Activated T-cell treated with anti-CD3 and anti-CD28 coated beads, Interleukin-2, amount 50 U/mL, for 4 hours (primary cell): ENCODE data around the gene ADRM1. TPM values are rescaled to one million over a fixed set of nuclear protein-coding genes. Genes with fewer than 3 reads are reported as not detected.

Experiments used
- ATAC-seq, 2 donors: fragments of 200-7000 bp; cut with Tn5 transposase; one replicate each; pipeline ENCODE4 v1.10.0; 2021
- DNase-seq: peaks from one replicate; pipeline ENCODE4 v3.0.0-alpha.2; 2020
- H3K27me3 Mint-ChIP-seq: one replicate; pipeline ENCODE4 v1.8.0; 2021; ENCODE audit warnings: low read depth, mixed read lengths
- H3K36me3 Mint-ChIP-seq: one replicate; pipeline ENCODE4 v1.8.0; 2022; ENCODE audit warnings: mixed read lengths; ENCODE audit not compliant: insufficient read depth
- H3K4me1 Mint-ChIP-seq: one replicate; pipeline ENCODE4 v1.8.0; 2021; ENCODE audit warnings: low read depth, mixed read lengths
- H3K4me3 Mint-ChIP-seq: one replicate; pipeline ENCODE4 v1.8.0; 2021; ENCODE audit warnings: mild to moderate bottlenecking, moderate library complexity, mixed read lengths
- H3K9me3 Mint-ChIP-seq: one replicate; pipeline ENCODE4 v1.8.0; 2021; ENCODE audit warnings: mixed read lengths
- total RNA-seq, 3 donors: library from RNA; stranded (reverse); gene quantifications; one replicate each; pipeline ENCODE4 v1.2.1, GENCODE V29; 2021

Gene ADRM1
- total RNA-seq, 3 donors from 2014 or later = 259 to 285 (median 274) TPM

DNA sequence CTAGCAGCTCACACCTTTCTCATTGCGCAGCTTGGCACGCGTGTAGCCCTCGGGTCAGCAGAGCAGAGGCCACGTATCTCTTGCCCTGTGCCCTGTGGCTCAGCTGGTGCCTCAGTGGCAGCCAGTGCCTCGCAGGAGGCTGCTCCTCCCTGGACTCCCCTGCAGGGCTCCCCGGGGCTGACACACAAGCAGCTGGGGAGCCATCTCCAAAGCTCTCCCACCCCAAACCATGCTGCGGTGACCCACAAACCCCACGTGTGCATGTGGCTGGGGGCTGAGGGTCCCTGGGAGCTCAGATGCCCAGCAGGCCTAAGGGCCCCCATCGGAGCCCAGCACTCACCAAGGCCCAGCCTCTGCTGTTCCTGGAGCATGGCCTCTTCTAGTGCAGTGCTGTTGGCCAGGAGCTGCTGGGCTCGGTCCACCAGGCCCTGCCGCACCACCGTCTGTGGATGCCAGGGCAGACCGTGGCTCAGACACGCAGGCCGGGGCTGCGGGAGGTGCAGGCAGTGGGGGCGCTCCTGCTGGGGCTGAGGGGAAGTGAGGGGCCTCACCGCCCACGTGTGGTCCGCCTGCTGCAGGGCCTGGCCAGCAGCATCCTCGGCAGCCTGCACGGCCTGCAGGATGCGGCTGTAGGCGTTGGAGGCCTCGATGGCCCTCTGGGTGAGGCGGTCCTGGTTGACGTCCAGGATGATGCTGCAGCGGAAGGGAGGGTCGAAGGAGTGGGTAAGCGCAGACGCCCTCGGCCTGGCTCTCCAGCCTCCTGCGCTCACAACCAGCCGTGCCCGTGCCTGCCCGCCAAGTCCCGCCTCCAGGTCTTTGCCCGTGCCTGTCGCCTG lies 13.8 kb downstream of the ADRM1 start:
- DNase-seq (no peak), ATAC-seq (no peak)
- Mint-ChIP-seq H3K27me3 (no peaks in the 10 kb centered on the region), H3K36me3 (no peaks in the 10 kb centered on the region), H3K9me3 (no peaks in the 10 kb centered on the region), H3K4me1 (no peaks in the 10 kb centered on the region), H3K4me3 (no peak overlapping the region)

DNA sequence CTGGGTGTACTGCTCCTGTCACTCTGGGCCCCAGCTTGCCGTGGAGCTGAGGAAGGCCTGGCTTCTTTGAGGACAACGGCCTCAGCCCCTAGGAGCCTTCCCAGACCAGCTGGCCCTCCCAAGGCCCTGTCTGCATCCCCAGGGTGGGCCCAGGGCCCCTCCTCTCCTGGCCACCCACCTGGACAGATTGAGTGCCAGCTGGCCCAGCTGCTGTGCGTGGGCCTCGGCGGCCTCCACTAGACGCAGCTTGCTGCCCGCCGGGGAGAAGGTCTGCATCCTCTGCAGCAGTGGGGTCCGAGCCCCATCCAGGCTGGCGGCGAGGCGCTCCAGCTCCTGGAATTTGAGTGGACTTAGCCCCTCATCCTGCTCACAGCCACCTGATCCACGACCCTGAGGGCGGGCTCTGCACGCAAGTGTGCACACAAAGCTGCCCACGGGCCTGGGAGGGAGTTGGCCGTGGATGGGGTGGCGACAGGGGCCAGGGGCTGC lies 14.4 kb downstream of the ADRM1 start:
- ATAC-seq (no peak), DNase-seq (no peak)
- no peaks in the 10 kb centered on the region for H3K9me3 Mint-ChIP-seq
- H3K4me1 Mint-ChIP-seq = no peaks in the 10 kb centered on the region
- no peaks in the 10 kb centered on the region for H3K27me3 Mint-ChIP-seq
- H3K36me3 Mint-ChIP-seq = no peaks in the 10 kb centered on the region
- no peak overlapping the region for H3K4me3 Mint-ChIP-seq

DNA sequence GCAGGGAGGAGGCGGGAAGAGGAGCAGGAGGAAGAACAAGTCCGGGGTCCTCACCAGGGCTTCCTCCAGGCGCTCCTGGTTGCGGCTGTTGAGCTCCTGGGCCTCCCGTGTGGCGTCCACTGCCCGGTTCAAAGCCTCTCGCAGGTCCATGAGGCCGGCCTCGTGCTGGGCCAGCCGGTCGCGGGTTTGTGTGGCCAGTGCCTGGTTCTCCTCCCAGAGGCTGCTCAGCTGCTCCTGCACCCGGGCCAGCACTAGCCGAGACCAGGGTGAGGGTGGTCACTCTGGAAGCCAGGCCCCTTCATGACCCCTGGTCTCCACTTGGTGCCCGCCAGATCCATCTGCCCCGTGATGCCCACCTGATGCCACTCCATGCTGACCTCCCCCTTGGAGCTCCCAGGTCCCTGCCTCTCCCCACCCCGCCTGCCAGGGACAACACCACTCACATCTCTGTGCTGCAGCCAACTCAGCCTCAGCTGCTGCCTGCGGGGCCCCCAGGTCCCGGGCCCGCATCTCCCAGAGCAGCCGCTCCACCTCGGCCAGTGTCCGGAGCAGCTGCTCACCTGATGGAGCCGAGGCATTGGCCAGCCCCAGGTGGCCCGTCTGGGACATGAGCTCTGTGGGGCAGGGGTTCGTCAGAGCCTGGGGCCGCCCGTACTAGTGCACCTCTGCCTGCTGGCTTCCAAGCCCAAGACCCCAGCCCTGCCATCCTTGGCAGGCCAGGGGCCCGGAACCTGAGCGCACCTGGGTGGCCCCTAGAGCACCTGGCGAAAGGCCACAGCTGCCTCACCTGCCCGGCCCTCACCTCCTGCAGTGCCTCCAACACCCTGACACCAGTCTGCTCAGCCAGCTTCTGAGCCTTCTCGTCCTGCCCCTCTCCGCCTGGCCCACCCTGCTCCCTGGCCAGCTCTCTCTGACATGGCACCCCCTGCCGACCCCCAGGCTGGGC lies 15.9 kb downstream of the ADRM1 start:
- H3K4me1 Mint-ChIP-seq = no peaks in the 10 kb centered on the region
- H3K36me3 Mint-ChIP-seq = no peaks in the 10 kb centered on the region
- no peak overlapping the region for H3K4me3 Mint-ChIP-seq
- ATAC-seq (no peak), DNase-seq (no peak)
- H3K9me3 Mint-ChIP-seq = no peaks in the 10 kb centered on the region
- H3K27me3 Mint-ChIP-seq = no peaks in the 10 kb centered on the region

DNA sequence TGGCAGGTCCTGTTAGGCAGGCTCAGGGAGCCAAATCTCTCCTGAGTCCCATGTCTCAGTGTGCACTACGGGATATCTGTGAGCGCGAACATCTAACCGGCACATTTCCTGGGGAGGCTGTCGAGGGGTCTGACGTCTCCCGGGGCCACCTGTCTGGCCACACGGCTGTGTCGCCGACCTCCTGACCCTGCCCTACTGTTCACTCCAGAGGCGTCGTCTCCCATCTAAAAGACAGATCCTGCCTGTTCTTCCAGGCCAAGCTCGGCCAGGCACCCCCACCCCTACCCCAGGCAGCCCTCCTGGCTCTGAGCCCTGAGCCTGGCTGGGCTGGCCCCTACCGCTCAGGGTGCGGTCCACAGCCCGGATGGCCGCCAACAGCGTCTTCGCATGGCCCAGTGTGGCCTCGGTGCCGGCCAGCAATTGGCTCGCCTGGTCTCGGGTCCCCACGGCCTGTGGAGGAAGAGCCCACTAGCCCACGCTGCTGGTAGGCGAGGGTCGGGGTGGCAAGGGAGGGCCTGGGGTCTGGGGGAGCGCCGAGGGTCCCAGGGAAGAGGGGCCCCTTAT lies 16.6 kb downstream of the ADRM1 start:
- no peak for DNase-seq
- Mint-ChIP-seq H3K36me3 (no peaks in the 10 kb centered on the region), H3K4me3 (no peak overlapping the region), H3K9me3 (no peaks in the 10 kb centered on the region), H3K4me1 (no peaks in the 10 kb centered on the region), H3K27me3 (no peaks in the 10 kb centered on the region)
- ATAC-seq = no peak

DNA sequence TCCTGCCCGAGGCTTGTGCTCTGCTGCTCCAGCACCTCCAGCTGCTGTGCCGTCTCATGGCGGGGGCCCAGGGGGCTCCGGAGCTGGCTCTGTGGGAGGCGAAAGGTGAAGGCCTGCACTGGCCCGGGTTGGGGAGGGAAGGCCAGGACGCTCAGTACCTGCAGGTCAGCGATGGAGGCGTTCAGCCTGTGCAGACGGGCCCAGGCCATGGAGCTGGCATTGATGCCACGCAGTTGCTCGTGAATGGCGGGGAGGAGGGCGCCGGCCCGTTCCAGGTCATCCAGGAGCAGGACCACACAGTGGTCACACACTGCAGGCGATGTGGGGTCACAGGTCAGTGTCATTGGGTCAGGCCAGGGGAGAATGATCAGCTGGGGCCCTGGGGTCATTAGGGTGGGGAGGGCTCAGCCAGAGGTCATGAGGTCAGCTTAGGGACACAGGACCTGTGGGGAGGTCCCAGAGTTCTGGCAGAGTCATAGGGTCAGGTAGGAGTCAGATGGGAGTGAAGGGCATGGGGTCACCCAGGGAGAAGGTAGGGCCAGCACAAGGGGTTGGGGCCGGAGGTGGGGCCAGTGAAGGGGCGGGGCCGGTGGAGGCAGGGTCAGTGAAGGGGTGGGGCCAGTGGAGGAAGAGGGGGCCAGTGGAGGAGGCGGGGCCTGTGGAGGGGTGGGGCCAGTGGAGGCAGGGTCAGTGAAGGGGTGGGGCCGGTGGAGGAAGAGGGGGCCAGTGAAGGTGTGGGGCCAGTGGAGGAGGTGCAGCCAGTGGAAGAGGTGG lies 18.0 kb downstream of the ADRM1 start:
- no peak for ATAC-seq
- Mint-ChIP-seq H3K36me3 (no peaks in the 10 kb centered on the region), H3K4me3 (no peak overlapping the region), H3K4me1 (no peaks in the 10 kb centered on the region), H3K27me3 (no peaks in the 10 kb centered on the region), H3K9me3 (no peaks in the 10 kb centered on the region)
- DNase-seq = no peak

DNA sequence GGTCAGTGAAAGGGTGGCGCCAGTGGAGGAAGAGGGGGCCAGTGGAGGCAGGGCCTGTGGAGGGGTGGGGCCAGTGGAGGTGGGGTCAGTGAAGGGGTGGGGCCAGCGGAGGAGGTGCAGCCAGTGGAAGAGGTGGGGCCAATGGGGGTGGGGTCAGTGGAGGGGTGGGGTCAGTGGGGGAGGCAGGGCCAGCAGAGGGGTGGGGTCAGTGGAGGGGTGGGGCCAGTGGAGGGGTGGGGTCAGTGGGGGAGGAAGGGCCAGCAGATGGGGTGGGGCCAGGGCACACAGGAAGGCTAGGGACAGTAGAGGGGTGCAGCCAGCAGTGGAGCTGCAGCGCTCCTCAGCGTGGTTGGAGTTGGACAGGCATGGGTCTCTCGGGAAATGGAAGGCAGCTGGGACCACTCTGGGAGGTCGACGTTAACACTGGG lies 18.7 kb downstream of the ADRM1 start:
- DNase-seq (no peak), ATAC-seq (peak in 1 of 2 donors; percentile 42)
- H3K9me3 Mint-ChIP-seq = no peaks in the 10 kb centered on the region
- no peaks in the 10 kb centered on the region for H3K27me3 Mint-ChIP-seq
- no peak overlapping the region for H3K4me3 Mint-ChIP-seq
- no peaks in the 10 kb centered on the region for H3K4me1 Mint-ChIP-seq
- no peaks in the 10 kb centered on the region for H3K36me3 Mint-ChIP-seq

DNA sequence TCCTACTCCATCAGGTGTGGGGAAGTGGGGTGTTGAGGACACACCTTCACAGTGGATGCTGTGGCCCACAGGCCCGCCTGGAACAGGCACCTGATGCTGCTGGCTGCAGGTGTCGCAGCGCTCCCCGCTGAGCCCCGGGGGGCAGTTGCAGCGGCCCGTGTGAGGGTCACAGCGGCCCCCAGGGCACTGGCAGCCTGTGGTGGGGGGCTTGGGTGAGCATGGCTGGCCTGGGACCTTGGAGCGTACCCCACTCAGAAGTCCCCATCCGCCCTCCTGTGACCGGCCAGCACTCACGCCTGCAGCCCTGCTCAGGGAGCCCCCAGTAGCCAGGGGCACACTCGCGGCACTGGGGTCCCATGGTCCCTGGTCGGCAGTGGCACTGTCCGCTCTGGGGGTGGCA lies 19.2 kb downstream of the ADRM1 start:
- Mint-ChIP-seq H3K9me3 (no peaks in the 10 kb centered on the region), H3K27me3 (no peaks in the 10 kb centered on the region), H3K36me3 (no peaks in the 10 kb centered on the region), H3K4me1 (no peaks in the 10 kb centered on the region), H3K4me3 (no peak overlapping the region)
- no peak for DNase-seq
- ATAC-seq = no peak

DNA sequence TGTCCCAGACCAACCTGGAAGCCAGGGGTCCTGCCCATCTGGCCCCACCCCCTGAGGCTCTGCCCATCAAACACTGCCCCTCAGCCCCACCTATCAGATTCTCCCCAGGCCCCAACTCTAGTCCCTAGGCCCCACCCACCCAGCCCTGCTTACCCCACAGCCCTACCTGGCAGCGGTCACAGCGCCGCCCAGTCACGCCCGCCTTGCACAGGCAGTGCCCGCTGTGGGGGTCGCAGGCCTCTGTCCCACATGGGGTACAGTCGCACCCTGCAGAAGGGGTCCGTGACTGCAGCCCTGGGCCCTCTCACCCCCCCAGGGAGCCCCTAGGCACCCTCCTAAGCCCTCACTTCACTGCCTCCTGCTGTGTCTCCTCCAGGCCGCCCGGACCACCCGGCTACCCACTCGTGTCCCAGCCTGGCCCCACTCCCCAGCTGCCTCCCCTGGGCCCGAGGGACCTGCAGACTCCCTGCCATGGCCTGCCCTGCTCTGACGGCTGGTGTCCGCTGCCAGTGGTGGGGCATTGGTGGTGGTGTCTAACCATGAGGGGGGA lies 19.8 kb downstream of the ADRM1 start:
- no peaks in the 10 kb centered on the region for H3K4me1 Mint-ChIP-seq
- no peaks in the 10 kb centered on the region for H3K9me3 Mint-ChIP-seq
- DNase-seq (no peak), ATAC-seq (no peak)
- H3K4me3 Mint-ChIP-seq = no peak overlapping the region
- H3K27me3 Mint-ChIP-seq = no peaks in the 10 kb centered on the region
- H3K36me3 Mint-ChIP-seq = no peaks in the 10 kb centered on the region

DNA sequence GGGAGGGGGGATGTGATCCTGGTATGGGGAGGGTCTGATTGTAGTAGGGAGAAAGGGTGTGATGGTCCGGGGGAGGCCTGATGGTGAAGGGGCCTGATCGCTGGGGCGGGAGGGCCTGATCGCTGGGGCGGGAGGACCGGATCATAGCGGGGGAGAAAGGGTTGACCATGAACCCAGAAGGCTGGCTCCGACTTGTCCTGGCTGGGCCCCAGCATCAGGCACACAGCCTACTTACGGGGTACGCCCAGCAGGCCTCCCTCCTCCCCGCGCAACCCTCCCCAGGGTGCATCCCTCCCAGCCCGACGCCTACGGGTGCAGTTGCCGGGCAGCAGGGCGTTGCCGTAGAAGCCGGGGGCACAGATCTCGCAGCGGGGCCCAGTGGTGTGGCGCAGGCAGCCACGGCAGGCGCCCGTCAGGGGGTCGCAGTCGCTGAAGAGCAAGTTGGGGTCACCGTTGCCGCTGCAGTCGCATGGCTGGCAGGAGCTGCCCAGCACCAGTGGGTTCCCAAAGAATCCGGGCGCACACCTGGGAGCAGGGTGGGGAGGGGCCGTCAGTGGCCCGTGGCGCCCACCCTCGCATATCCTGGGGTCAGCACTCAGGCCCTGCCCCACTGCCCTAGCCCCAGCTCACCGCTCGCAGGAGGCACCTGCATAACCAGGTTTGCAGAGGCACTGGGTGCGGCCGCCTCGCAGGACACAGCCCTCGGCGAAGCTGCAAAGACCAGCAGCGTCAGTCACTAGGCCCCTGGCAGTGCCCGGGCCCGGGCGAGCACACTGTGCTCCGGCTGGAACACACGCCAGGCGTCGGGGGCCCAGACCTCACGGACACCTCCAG lies 20.6 kb downstream of the ADRM1 start:
- DNase-seq (no peak), ATAC-seq (no peak)
- H3K36me3 Mint-ChIP-seq = no peaks in the 10 kb centered on the region
- no peaks in the 10 kb centered on the region for H3K9me3 Mint-ChIP-seq
- H3K4me1 Mint-ChIP-seq = no peaks in the 10 kb centered on the region
- H3K27me3 Mint-ChIP-seq = no peaks in the 10 kb centered on the region
- no peak overlapping the region for H3K4me3 Mint-ChIP-seq

DNA sequence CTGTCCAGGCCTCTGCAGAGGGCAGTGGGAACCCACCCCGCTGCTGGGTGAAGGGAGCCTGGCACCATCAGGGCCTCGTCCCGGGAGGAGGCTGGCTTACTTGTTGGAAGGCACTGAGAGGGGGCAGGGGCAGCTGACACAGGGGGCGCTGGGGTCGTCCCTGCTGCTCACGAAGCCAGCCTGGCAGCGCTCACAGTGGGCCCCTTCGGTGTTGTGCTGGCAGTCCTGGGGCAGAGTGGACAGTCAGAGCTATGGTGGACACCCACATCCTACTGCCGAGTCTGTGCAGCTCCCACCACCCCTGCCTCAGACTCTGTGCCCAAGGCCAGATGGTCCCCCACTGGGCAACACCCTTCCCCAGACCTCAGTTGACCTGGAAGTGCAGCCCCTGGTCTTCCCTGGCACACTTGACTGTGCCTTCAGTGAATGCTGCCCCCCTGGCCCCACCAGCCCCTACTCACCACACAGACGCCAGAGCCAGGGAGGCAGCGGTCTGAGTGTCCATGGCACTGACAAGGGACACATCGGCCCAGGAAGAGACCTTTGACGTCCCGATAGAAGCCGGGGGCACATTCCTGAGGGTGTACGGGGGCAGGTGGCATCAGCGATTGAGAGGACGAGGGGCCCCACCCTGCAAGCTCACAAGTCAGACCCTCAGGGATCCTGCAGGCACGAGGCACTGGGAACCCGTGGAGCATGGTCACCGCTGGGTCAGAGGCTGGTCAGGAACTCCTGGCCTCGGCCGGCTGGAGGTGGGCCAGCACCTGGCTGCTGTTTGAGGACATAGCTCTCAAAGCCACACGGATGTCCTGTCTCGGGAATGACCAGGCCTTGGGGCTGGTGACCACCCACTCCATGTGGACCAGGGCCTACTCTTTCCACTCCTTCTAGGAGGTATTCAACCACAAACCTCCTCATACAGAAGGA lies 21.4 kb downstream of the ADRM1 start:
- Mint-ChIP-seq H3K4me1 (no peaks in the 10 kb centered on the region), H3K36me3 (no peaks in the 10 kb centered on the region), H3K9me3 (no peaks in the 10 kb centered on the region), H3K4me3 (no peak overlapping the region), H3K27me3 (no peaks in the 10 kb centered on the region)
- ATAC-seq (no peak), DNase-seq (no peak)

DNA sequence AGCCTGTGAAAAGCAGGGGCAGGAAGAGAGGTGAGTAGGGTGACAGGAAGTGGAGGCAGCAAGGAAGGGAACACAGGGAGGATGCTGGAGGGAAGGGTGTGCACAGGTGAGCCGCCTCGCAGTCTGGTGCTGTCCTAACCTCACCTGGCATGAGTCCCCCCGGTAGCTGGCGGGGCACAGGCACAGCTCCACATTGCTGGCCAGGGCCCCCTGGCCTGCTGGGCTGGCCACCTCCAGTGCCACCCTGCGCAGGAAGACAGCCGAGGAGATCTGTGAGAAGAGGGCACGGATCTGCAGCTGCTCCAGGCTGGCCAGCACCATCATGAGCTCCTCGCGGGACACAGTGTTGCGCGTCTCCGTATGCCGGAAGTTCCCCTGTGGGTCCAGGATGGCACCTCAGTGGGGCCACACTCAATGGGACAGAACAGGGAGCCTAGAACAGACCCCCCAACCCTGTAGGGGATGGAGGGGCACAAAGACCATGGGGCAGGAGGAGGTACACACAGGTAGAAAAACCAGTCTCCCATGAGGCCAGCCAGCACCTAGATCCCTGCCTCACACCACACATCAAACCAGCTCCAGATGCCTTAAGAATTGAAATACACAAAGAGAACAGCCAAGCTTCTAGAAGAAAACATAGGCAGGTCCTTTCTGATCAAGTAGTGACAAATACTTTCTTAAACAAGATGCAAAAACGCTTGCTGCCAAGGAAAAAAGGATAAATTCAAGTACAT lies 22.5 kb downstream of the ADRM1 start:
- no peak overlapping the region for H3K4me3 Mint-ChIP-seq
- ATAC-seq = no peak
- DNase-seq = no peak
- H3K27me3 Mint-ChIP-seq = no peaks in the 10 kb centered on the region
- H3K36me3 Mint-ChIP-seq = no peaks in the 10 kb centered on the region
- no peaks in the 10 kb centered on the region for H3K4me1 Mint-ChIP-seq
- no peaks in the 10 kb centered on the region for H3K9me3 Mint-ChIP-seq

DNA sequence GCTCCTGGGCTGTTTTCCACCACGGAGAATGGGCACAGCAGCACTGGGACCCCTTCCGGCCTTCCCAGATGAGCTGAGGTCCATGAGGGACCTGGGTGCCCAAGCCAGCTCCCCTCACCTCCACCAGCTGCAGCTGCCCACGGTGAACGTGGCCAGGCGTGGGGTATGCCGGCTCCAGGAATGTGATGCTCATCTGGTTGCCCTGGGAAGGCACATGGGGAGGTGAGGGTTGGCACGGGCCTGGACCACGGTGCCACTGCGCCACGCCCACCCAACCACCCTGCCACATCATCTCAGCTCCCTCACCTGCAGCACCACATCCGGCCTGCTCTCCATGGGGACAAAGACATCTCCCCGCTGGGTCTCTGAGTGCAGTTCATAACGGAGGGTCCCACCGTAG lies 23.8 kb downstream of the ADRM1 start:
- no peaks in the 10 kb centered on the region for H3K27me3 Mint-ChIP-seq
- no peak for DNase-seq
- no peaks in the 10 kb centered on the region for H3K4me1 Mint-ChIP-seq

More for the DNA sequence above, 23.8 kb downstream of the ADRM1 start:
- ATAC-seq = no peak
- H3K36me3 Mint-ChIP-seq = no peaks in the 10 kb centered on the region
- H3K9me3 Mint-ChIP-seq = no peaks in the 10 kb centered on the region
- H3K4me3 Mint-ChIP-seq = no peak overlapping the region
